Natural killer cell treated with Interleukin-12 subunit alpha and Interleukin-12 subunit beta and Interleukin-15 and Interleukin-18, amount 100 ng/mL, for 72 hours (primary cell): ENCODE measurements around the gene UVRAG. TPM values are rescaled to one million over a fixed set of nuclear protein-coding genes. Genes with fewer than 3 reads are reported as not detected.
A peak's percentile ranks its signal among the peaks of the same experiment; 100 is the strongest.
"Not testable (repeated sequence)": the region's sequence is repeated elsewhere in the genome, so short reads cannot be mapped to it uniquely, and the experiment has no call there.

ENCODE experiments used
- ATAC-seq, 2 donors: fragments of 150-1000 bp; cut with Tn5 transposase in 1 of 2; sonication (Bioruptor Pico), chemical (Tn5 transposase) in 1 of 2; 2 replicates each; pipeline ENCODE4 v1.10.0; 2021
- DNase-seq: peaks from one replicate; pipeline ENCODE4 v3.0.0; 2022; ENCODE audit warnings: low spot score
- H3K27ac Mint-ChIP-seq, 2 donors: 1 replicate in 1 of 2; 2 replicates in 1 of 2; pipeline ENCODE4 v1.8.0; 2022; ENCODE audit warnings: mixed read lengths in 2 of 2, mild to moderate bottlenecking in 1 of 2, moderate library complexity in 1 of 2
- H3K27me3 Mint-ChIP-seq, 2 donors: 1 replicate in 1 of 2; 2 replicates in 1 of 2; pipeline ENCODE4 v1.8.0; 2022; ENCODE audit warnings: mixed read lengths in 2 of 2
- H3K36me3 Mint-ChIP-seq: one replicate; pipeline ENCODE4 v1.8.0; 2022; ENCODE audit warnings: mixed read lengths
- H3K4me1 Mint-ChIP-seq, 2 donors: 1 replicate in 1 of 2; 2 replicates in 1 of 2; pipeline ENCODE4 v1.8.0; 2022; ENCODE audit warnings: low read depth in 2 of 2, mixed read lengths in 2 of 2, mild to moderate bottlenecking in 1 of 2
- H3K4me3 Mint-ChIP-seq: one replicate; pipeline ENCODE4 v1.8.0; 2022; ENCODE audit warnings: mixed read lengths
- H3K9me3 Mint-ChIP-seq: 2 replicates; pipeline ENCODE4 v1.8.0; 2022; ENCODE audit warnings: mixed read lengths
- total RNA-seq, 2 donors: library from RNA; stranded (reverse); gene quantifications; one replicate each; pipeline ENCODE4 v1.2.3, GENCODE V29; 2022

Gene UVRAG
- total RNA-seq, 2 donors from 2014 or later = 16.6 to 29.9 TPM

- DNase-seq, H3K27me3 Mint-ChIP-seq, ATAC-seq, H3K27ac Mint-ChIP-seq, H3K36me3 Mint-ChIP-seq, H3K4me3 Mint-ChIP-seq, H3K9me3 Mint-ChIP-seq: not testable (repeated sequence)
- H3K4me1 Mint-ChIP-seq = peaks cover 37 to 43% of the 10 kb centered on the region in 2 donors
These were observed 38.6 kb downstream of the UVRAG start for GRCh38 chr11:75853563-75853962.

- no peak for DNase-seq
These were observed 39.0 kb downstream of the UVRAG start for GRCh38 chr11:75853971-75854370.

GRCh38 chr11:75855206-75855605, 40.2 kb downstream of the UVRAG start:
- Mint-ChIP-seq H3K27ac (no peak overlapping the region), H3K4me3 (no peak overlapping the region), H3K27me3 (no peaks in the 10 kb centered on the region), H3K36me3 (peaks cover 7% of the 10 kb centered on the region), H3K9me3 (no peaks in the 10 kb centered on the region), H3K4me1 (peaks cover 32 to 43% of the 10 kb centered on the region in 2 donors)
- ATAC-seq (no peak), DNase-seq (no peak)

More at GRCh38 chr11:75853971-75854370, 39.0 kb downstream of the UVRAG start:
- H3K27me3 Mint-ChIP-seq = no peaks in the 10 kb centered on the region
- no peak overlapping the region for H3K27ac Mint-ChIP-seq
- H3K4me3 Mint-ChIP-seq = no peak overlapping the region
- H3K9me3 Mint-ChIP-seq = no peaks in the 10 kb centered on the region
- H3K4me1 Mint-ChIP-seq = peaks cover 37 to 46% of the 10 kb centered on the region in 2 donors
- ATAC-seq = no peak
- peaks cover 7% of the 10 kb centered on the region for H3K36me3 Mint-ChIP-seq

GRCh38 chr11:75856912-75857311, 41.9 kb downstream of the UVRAG start:
- DNase-seq = no peak
- H3K4me1 Mint-ChIP-seq = peaks cover 23 to 31% of the 10 kb centered on the region in 2 donors
- no peaks in the 10 kb centered on the region for H3K9me3 Mint-ChIP-seq
- ATAC-seq = no peak
- H3K36me3 Mint-ChIP-seq = peaks cover 7% of the 10 kb centered on the region
- peak overlapping the region; percentile 11 to 48 for H3K27ac Mint-ChIP-seq
- H3K27me3 Mint-ChIP-seq = no peaks in the 10 kb centered on the region
- peak overlapping the region; percentile 38 for H3K4me3 Mint-ChIP-seq

- Mint-ChIP-seq H3K4me1 (peaks cover 28 to 37% of the 10 kb centered on the region in 2 donors), H3K4me3 (peak overlapping the region; percentile 70), H3K27me3 (no peaks in the 10 kb centered on the region), H3K27ac (peak overlapping the region; percentile 37 to 48), H3K36me3 (peaks cover 7% of the 10 kb centered on the region), H3K9me3 (no peaks in the 10 kb centered on the region)
- DNase-seq (no peak), ATAC-seq (no peak)
These were observed 43.0 kb downstream of the UVRAG start for GRCh38 chr11:75858042-75858441.

- peaks cover 7% of the 10 kb centered on the region for H3K36me3 Mint-ChIP-seq
- H3K9me3 Mint-ChIP-seq = no peaks in the 10 kb centered on the region
- no peaks in the 10 kb centered on the region for H3K27me3 Mint-ChIP-seq
- ATAC-seq = peak; percentile 74 to 76
- peak overlapping the region; percentile 37 to 48 for H3K27ac Mint-ChIP-seq
- DNase-seq = no peak
- H3K4me3 Mint-ChIP-seq = peak overlapping the region; percentile 70
- H3K4me1 Mint-ChIP-seq = peaks cover 28 to 37% of the 10 kb centered on the region in 2 donors
These were observed 43.6 kb downstream of the UVRAG start for GRCh38 chr11:75858613-75859012.

GRCh38 chr11:75859614-75860013, 44.6 kb downstream of the UVRAG start:
- H3K36me3 Mint-ChIP-seq = peaks cover 7% of the 10 kb centered on the region
- H3K4me3 Mint-ChIP-seq = no peak overlapping the region
- H3K27me3 Mint-ChIP-seq = no peaks in the 10 kb centered on the region
- H3K27ac Mint-ChIP-seq = no peak overlapping the region
- H3K9me3 Mint-ChIP-seq = no peaks in the 10 kb centered on the region
- H3K4me1 Mint-ChIP-seq = peaks cover 28 to 37% of the 10 kb centered on the region in 2 donors
- no peak for ATAC-seq
- DNase-seq = no peak

- ATAC-seq (no peak), DNase-seq (no peak)
- no peaks in the 10 kb centered on the region for H3K27me3 Mint-ChIP-seq
- H3K36me3 Mint-ChIP-seq = no peaks in the 10 kb centered on the region
- no peaks in the 10 kb centered on the region for H3K9me3 Mint-ChIP-seq
- H3K27ac Mint-ChIP-seq = peak overlapping the region in 1 of 2 donors; percentile 57
- H3K4me1 Mint-ChIP-seq = peaks cover 18 to 20% of the 10 kb centered on the region in 2 donors
- no peak overlapping the region for H3K4me3 Mint-ChIP-seq
These were observed 47.4 kb downstream of the UVRAG start for GRCh38 chr11:75862437-75862836.

GRCh38 chr11:75867778-75868374, 52.9 kb downstream of the UVRAG start:
- no peak for ATAC-seq

GRCh38 chr11:75868990-75869389, 54.0 kb downstream of the UVRAG start:
- Mint-ChIP-seq H3K9me3 (no peaks in the 10 kb centered on the region), H3K4me1 (peaks cover 15 to 16% of the 10 kb centered on the region in 2 donors), H3K36me3 (no peaks in the 10 kb centered on the region), H3K4me3 (no peak overlapping the region), H3K27me3 (no peaks in the 10 kb centered on the region), H3K27ac (peak overlapping the region in 1 of 2 donors; percentile 1)
- DNase-seq (no peak), ATAC-seq (no peak)

More at GRCh38 chr11:75867778-75868374, 52.9 kb downstream of the UVRAG start:
- H3K4me1 Mint-ChIP-seq = peaks cover 6 to 7% of the 10 kb centered on the region in 2 donors
- DNase-seq = peak; percentile 65
- no peaks in the 10 kb centered on the region for H3K27me3 Mint-ChIP-seq
- no peaks in the 10 kb centered on the region for H3K9me3 Mint-ChIP-seq
- H3K4me3 Mint-ChIP-seq = no peak overlapping the region
- H3K27ac Mint-ChIP-seq = no peak overlapping the region
- H3K36me3 Mint-ChIP-seq = no peaks in the 10 kb centered on the region

- H3K9me3 Mint-ChIP-seq = no peaks in the 10 kb centered on the region
- DNase-seq (no peak), ATAC-seq (no peak)
- no peaks in the 10 kb centered on the region for H3K27me3 Mint-ChIP-seq
- no peak overlapping the region for H3K4me3 Mint-ChIP-seq
- no peaks in the 10 kb centered on the region for H3K36me3 Mint-ChIP-seq
- H3K27ac Mint-ChIP-seq = peak overlapping the region in 1 of 2 donors; percentile 22
- peaks cover 17 to 18% of the 10 kb centered on the region in 2 donors for H3K4me1 Mint-ChIP-seq
These were observed 54.8 kb downstream of the UVRAG start for GRCh38 chr11:75869661-75870455.

GRCh38 chr11:75872887-75873416, 57.9 kb downstream of the UVRAG start:
- peak overlapping the region; percentile 18 to 25 for H3K27ac Mint-ChIP-seq
- ATAC-seq = no peak
- H3K4me3 Mint-ChIP-seq = peak overlapping the region; percentile 34
- no peaks in the 10 kb centered on the region for H3K36me3 Mint-ChIP-seq
- H3K4me1 Mint-ChIP-seq = peaks cover 18 to 21% of the 10 kb centered on the region in 2 donors
- no peak for DNase-seq
- no peaks in the 10 kb centered on the region for H3K9me3 Mint-ChIP-seq
- H3K27me3 Mint-ChIP-seq = no peaks in the 10 kb centered on the region

- peak overlapping the region; percentile 34 for H3K4me3 Mint-ChIP-seq
- DNase-seq = no peak
- no peaks in the 10 kb centered on the region for H3K9me3 Mint-ChIP-seq
- no peaks in the 10 kb centered on the region for H3K27me3 Mint-ChIP-seq
- peaks cover 17 to 19% of the 10 kb centered on the region in 2 donors for H3K4me1 Mint-ChIP-seq
- H3K36me3 Mint-ChIP-seq = no peaks in the 10 kb centered on the region
- peak overlapping the region; percentile 18 to 25 for H3K27ac Mint-ChIP-seq
- peak in 1 of 2 donors; percentile 68 for ATAC-seq
These were observed 58.6 kb downstream of the UVRAG start for GRCh38 chr11:75873417-75874221.
